ENCODE measurements around the gene ZNF443.
"Not testable (repeated sequence)": the region's sequence is repeated elsewhere in the genome, so short reads cannot be mapped to it uniquely, and the experiment has no call there.

The ZNF443 gene

GRCh38 chr19:12482509-12482886, 41.7 kb upstream of the ZNF443 start:
- no peak for DNase-seq
- no peaks in the 10 kb centered on the region for H3K36me3 ChIP-seq

GRCh38 chr19:12481781-12482508, 41.1 kb upstream of the ZNF443 start:
- no peaks in the 10 kb centered on the region for H3K36me3 ChIP-seq
- no peak for TF ChIP-seq CTCF (IDR thresholded peaks at IDR 0.05; ENCODE audit: low read depth, low read length)
- H3K4me3 ChIP-seq (ENCODE audit: low read depth, low read length): no peak overlapping the region
- no peak for DNase-seq
- 0 out of 2 replicates have a peak, but pooled peaks cover 3% of the 10 kb centered on the region for H3K4me1 ChIP-seq
- no peaks in the 10 kb centered on the region for H3K27me3 ChIP-seq
- H3K9me3 ChIP-seq: no peaks in the 10 kb centered on the region; the same call in 1 of the 2 replicates

More at GRCh38 chr19:12482509-12482886, 41.7 kb upstream of the ZNF443 start:
- no peak overlapping the region for H3K4me3 ChIP-seq (ENCODE audit: low read depth, low read length)
- H3K4me1 ChIP-seq: 0 out of 2 replicates have a peak, but pooled peaks cover 3% of the 10 kb centered on the region
- H3K27me3 ChIP-seq: no peaks in the 10 kb centered on the region
- no peaks in the 10 kb centered on the region; the same call in 1 of the 2 replicates for H3K9me3 ChIP-seq
- no peak for TF ChIP-seq CTCF (IDR thresholded peaks at IDR 0.05; ENCODE audit: low read depth, low read length)

- Histone ChIP-seq H3K27me3 (no peaks in the 10 kb centered on the region), H3K4me3 (ENCODE audit: low read depth, low read length) (no peak overlapping the region), H3K4me1 (no peaks in the 10 kb centered on the region), H3K9me3 (no peaks in the 10 kb centered on the region), H3K36me3 (no peaks in the 10 kb centered on the region)
- DNase-seq: no peak
- TF ChIP-seq CTCF (IDR thresholded peaks at IDR 0.05; ENCODE audit: low read depth, low read length): no peak
Measured at GRCh38 chr19:12478234-12478941, 37.6 kb upstream of the ZNF443 start.

GRCh38 chr19:12467651-12468050, 26.8 kb upstream of the ZNF443 start:
- H3K9me3 ChIP-seq; H3K36me3 ChIP-seq; H3K4me1 ChIP-seq; DNase-seq; H3K27me3 ChIP-seq; H3K4me3 ChIP-seq (ENCODE audit: low read depth, low read length): not testable (repeated sequence)

- TF ChIP-seq CTCF (IDR thresholded peaks at IDR 0.05; ENCODE audit: low read depth, low read length): no peak
- Histone ChIP-seq H3K4me1 (no peaks in the 10 kb centered on the region), H3K27me3 (no peaks in the 10 kb centered on the region), H3K9me3 (peaks cover 3% of the 10 kb centered on the region; the same call in 1 of the 2 replicates), H3K4me3 (ENCODE audit: low read depth, low read length) (no peak overlapping the region), H3K36me3 (no peaks in the 10 kb centered on the region)
- no peak for DNase-seq
Measured at GRCh38 chr19:12465211-12465610, 24.4 kb upstream of the ZNF443 start.

- Histone ChIP-seq H3K9me3 (peaks cover 3% of the 10 kb centered on the region; the same call in 1 of the 2 replicates), H3K4me1 (no peaks in the 10 kb centered on the region), H3K4me3 (ENCODE audit: low read depth, low read length) (no peak overlapping the region), H3K27me3 (no peaks in the 10 kb centered on the region), H3K36me3 (no peaks in the 10 kb centered on the region)
- no peak for DNase-seq
- TF ChIP-seq CTCF (IDR thresholded peaks at IDR 0.05; ENCODE audit: low read depth, low read length): no peak
Measured at GRCh38 chr19:12464769-12465168, 23.9 kb upstream of the ZNF443 start.

GRCh38 chr19:12464139-12464538, 23.3 kb upstream of the ZNF443 start:
- not testable (repeated sequence) for H3K4me1 ChIP-seq; H3K36me3 ChIP-seq; H3K4me3 ChIP-seq (ENCODE audit: low read depth, low read length); H3K9me3 ChIP-seq; DNase-seq; H3K27me3 ChIP-seq
